GM19455 (cell line): ENCODE data around the gene KRTAP4-7.
"Not testable (repeated sequence)": the region's sequence is repeated elsewhere in the genome, so short reads cannot be mapped to it uniquely, and the experiment has no call there.

ENCODE experiments used
- ATAC-seq: cut with Tn5 transposase; IDR thresholded peaks from one replicate; pipeline ENCODE4 v1.9.1; 2021; ENCODE audit not compliant: unreplicated experiment

Gene KRTAP4-7

GRCh38 chr17:41065016-41065689, 18.8 kb upstream of the KRTAP4-7 start:
- not testable (repeated sequence) for ATAC-seq

- no peak for ATAC-seq
Measured at GRCh38 chr17:41065829-41066624, 17.9 kb upstream of the KRTAP4-7 start, which contains the start of gene KRTAP2-4. Gene KRTAP2-4 (minus strand): TSS chr17:41065879. CDS start chr17:41065845, 34 bp downstream.

GRCh38 chr17:41067281-41067680, 16.7 kb upstream of the KRTAP4-7 start:
- no peak for ATAC-seq

GRCh38 chr17:41069031-41069430, 14.9 kb upstream of the KRTAP4-7 start:
- ATAC-seq = no peak

GRCh38 chr17:41071606-41072360, 12.2 kb upstream of the KRTAP4-7 start:
- ATAC-seq = no peak

- ATAC-seq = no peak
Measured at GRCh38 chr17:41073676-41074075, 10.3 kb upstream of the KRTAP4-7 start.

- no peak for ATAC-seq
Measured at GRCh38 chr17:41076788-41077187, 7.2 kb upstream of the KRTAP4-7 start.

GRCh38 chr17:41082626-41083025, 1.3 kb upstream of the KRTAP4-7 start:
- no peak for ATAC-seq

GRCh38 chr17:41083427-41083826, 523 bp upstream of the KRTAP4-7 start:
- not testable (repeated sequence) for ATAC-seq

- ATAC-seq = not testable (repeated sequence)
Measured at GRCh38 chr17:41088760-41089352, 4.9 kb downstream of the KRTAP4-7 start.

GRCh38 chr17:41096055-41096454, 12.1 kb downstream of the KRTAP4-7 start:
- ATAC-seq = no peak

GRCh38 chr17:41098042-41098441, 14.1 kb downstream of the KRTAP4-7 start, which contains the start of gene KRTAP4-8:
Gene KRTAP4-8 (minus strand): TSS chr17:41098142. CDS start chr17:41098084, 58 bp downstream.
- ATAC-seq = no peak

- no peak for ATAC-seq
Measured at GRCh38 chr17:41098481-41098880, 14.5 kb downstream of the KRTAP4-7 start.

- not testable (repeated sequence) for ATAC-seq
Measured at GRCh38 chr17:41099682-41100480, 15.9 kb downstream of the KRTAP4-7 start.

GRCh38 chr17:41101586-41102259, 17.8 kb downstream of the KRTAP4-7 start, which contains the start of gene KRTAP4-16:
Gene KRTAP4-16 (minus strand): TSS chr17:41102209. CDS start chr17:41102209, 0 bp downstream.
- no peak for ATAC-seq

- no peak for ATAC-seq
Measured at GRCh38 chr17:41103896-41104295, 19.9 kb downstream of the KRTAP4-7 start.

- ATAC-seq = not testable (repeated sequence)
Measured at GRCh38 chr17:41104386-41105038, 20.6 kb downstream of the KRTAP4-7 start.

GRCh38 chr17:41105347-41105746, 21.4 kb downstream of the KRTAP4-7 start, which contains the start of gene KRTAP4-9:
Gene KRTAP4-9 (plus strand): TSS chr17:41105389. CDS start chr17:41105389, 0 bp downstream.
- ATAC-seq = not testable (repeated sequence)
